HepG2 (cell line): ENCODE measurements around the gene FAM53C. TPM values are rescaled to one million over a fixed set of nuclear protein-coding genes. Genes with fewer than 3 reads are reported as not detected.

Experiments
- HOXA9 ChIP-seq: sonication (generic); formaldehyde crosslinking; IDR thresholded peaks from 2 replicates; pipeline ENCODE4 v1.8.1; 2022; ENCODE audit warnings: missing genetic modification reagents, mild to moderate bottlenecking, moderate library complexity, borderline replicate concordance
- KMT2A ChIP-seq: sonication (generic); formaldehyde crosslinking; IDR thresholded peaks from 2 replicates; pipeline ENCODE4 v1.4.0; 2020; ENCODE audit warnings: missing genetic modification reagents
- RAD21 ChIP-seq: fragments of 450-650 bp; formaldehyde crosslinking; IDR thresholded peaks from 2 replicates; pipeline ENCODE4 v1.5.0; 2020; ENCODE audit warnings: mild to moderate bottlenecking
- RCOR2 ChIP-seq: IDR thresholded peaks from 2 replicates; pipeline ENCODE4 v1.6.1; 2016; ENCODE audit warnings: missing biosample characterization, missing genetic modification reagents
- TFDP2 ChIP-seq: sonication (generic); formaldehyde crosslinking; IDR thresholded peaks from 2 replicates; pipeline ENCODE4 v1.4.0; 2020; ENCODE audit warnings: missing genetic modification reagents
- ZNF318 ChIP-seq: sonication (generic); formaldehyde crosslinking; IDR thresholded peaks from 2 replicates; pipeline ENCODE4 v1.4.0; 2020; ENCODE audit warnings: mild to moderate bottlenecking, missing genetic modification reagents
- polyA plus RNA-seq, 8 experiments: library from polyadenylated mRNA; depleted of rRNA in 3 of 8; stranded (reverse) in 7 of 8; unstranded in 1 of 8; fragments of >200 nt; fragmentation: Illumina TruSeq in 4 of 8; extraction: Trizol in 4 of 8; gene quantifications; 2 replicates each; pipeline versions ENCODE4 v1.2.1 to v1.2.3, GENCODE V29; 2011 to 2016; ENCODE audit warnings: low read depth in 4 of 8, missing spikeins in 1 of 8, mixed read lengths in 1 of 8; ENCODE audit not compliant: insufficient read depth in 1 of 8
- total RNA-seq, 5 experiments: library from RNA; depleted of rRNA; stranded (reverse); fragments of >200 nt; fragmentation: Illumina TruSeq; extraction: Trizol; gene quantifications; 2 replicates each; pipeline ENCODE4 v1.2.3, GENCODE V29; 2016; ENCODE audit warnings: low read depth in 1 of 5
- TF ChIP-seq, protein P1 (sequence below): sonication (generic); formaldehyde crosslinking; IDR thresholded peaks from 2 replicates; pipeline ENCODE4 v1.9.0; 2022; ENCODE audit warnings: low read depth, missing genetic modification reagents
- TF ChIP-seq, protein P2 (sequence below): IDR thresholded peaks from 2 replicates; pipeline ENCODE4 v1.6.1; 2016; ENCODE audit warnings: control low read depth

Gene FAM53C
- total and polyA plus RNA-seq, 2 of the 13 experiments (the other 11 are each of a cell fraction or from before 2014, with no cell fraction given), result 26.9 to 30.1 TPM

- TF ChIP-seq TFDP2 (CRISPR knock-in tag) (peak; percentile 68), HOXA9 (CRISPR knock-in tag) (0 out of 2 replicates have a peak, but pooled peaks have one; percentile 76), RAD21 (CRISPR knock-in tag) (peak; percentile 62), ZNF318 (no peak), RCOR2 (CRISPR knock-in tag) (no peak), KMT2A (CRISPR knock-in tag) (peak; percentile 43; the same call in 1 of the 2 replicates)
- TF ChIP-seq, protein P1, sequence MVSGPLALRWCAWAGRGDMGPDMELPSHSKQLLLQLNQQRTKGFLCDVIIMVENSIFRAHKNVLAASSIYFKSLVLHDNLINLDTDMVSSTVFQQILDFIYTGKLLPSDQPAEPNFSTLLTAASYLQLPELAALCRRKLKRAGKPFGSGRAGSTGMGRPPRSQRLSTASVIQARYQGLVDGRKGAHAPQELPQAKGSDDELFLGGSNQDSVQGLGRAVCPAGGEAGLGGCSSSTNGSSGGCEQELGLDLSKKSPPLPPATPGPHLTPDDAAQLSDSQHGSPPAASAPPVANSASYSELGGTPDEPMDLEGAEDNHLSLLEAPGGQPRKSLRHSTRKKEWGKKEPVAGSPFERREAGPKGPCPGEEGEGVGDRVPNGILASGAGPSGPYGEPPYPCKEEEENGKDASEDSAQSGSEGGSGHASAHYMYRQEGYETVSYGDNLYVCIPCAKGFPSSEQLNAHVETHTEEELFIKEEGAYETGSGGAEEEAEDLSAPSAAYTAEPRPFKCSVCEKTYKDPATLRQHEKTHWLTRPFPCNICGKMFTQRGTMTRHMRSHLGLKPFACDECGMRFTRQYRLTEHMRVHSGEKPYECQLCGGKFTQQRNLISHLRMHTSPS, result 0 out of 2 replicates have a peak, but pooled peaks have one; percentile 48
- TF ChIP-seq, protein P2, sequence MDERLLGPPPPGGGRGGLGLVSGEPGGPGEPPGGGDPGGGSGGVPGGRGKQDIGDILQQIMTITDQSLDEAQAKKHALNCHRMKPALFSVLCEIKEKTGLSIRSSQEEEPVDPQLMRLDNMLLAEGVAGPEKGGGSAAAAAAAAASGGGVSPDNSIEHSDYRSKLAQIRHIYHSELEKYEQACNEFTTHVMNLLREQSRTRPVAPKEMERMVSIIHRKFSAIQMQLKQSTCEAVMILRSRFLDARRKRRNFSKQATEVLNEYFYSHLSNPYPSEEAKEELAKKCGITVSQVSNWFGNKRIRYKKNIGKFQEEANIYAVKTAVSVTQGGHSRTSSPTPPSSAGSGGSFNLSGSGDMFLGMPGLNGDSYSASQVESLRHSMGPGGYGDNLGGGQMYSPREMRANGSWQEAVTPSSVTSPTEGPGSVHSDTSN (CRISPR knock-in tag), result peak; percentile 13; the same call in 1 of the 2 replicates
Observed at GRCh38 chr5:138337685-138338410, at the start of gene FAM53C (continued).
